Activated naive CD8-positive, alpha-beta T cell treated with anti-CD3 and anti-CD28 coated beads for 36 hours (primary cell): ENCODE results near the gene MAML3. TPM values are rescaled to one million over a fixed set of nuclear protein-coding genes. Genes with fewer than 3 reads are reported as not detected.

Experiments used
- DNase-seq: peaks from one replicate; pipeline ENCODE4 v3.0.0; 2021
- H3K27ac Mint-ChIP-seq: one replicate; pipeline ENCODE4 v1.8.0; 2022; ENCODE audit warnings: mild to moderate bottlenecking, moderate library complexity, mixed read lengths
- H3K27me3 Mint-ChIP-seq: one replicate; pipeline ENCODE4 v1.8.0; 2022; ENCODE audit warnings: mild to moderate bottlenecking, mixed read lengths
- H3K36me3 Mint-ChIP-seq: one replicate; pipeline ENCODE4 v1.8.0; 2021; ENCODE audit warnings: mild to moderate bottlenecking, mixed read lengths
- H3K4me1 Mint-ChIP-seq: one replicate; pipeline ENCODE4 v1.8.0; 2021; ENCODE audit warnings: mixed read lengths
- H3K4me3 Mint-ChIP-seq: one replicate; pipeline ENCODE4 v1.8.0; 2022; ENCODE audit warnings: mild to moderate bottlenecking, moderate library complexity, mixed read lengths
- H3K9me3 Mint-ChIP-seq: one replicate; pipeline ENCODE4 v1.8.0; 2022; ENCODE audit warnings: mixed read lengths
- total RNA-seq, 2 experiments: library from RNA; stranded (reverse); gene quantifications; one replicate each; pipeline ENCODE4 v1.2.3, GENCODE V29; 2021

Gene MAML3
- total RNA-seq, 2 experiments from 2014 or later = 2.1 to 2.3 TPM

DNA sequence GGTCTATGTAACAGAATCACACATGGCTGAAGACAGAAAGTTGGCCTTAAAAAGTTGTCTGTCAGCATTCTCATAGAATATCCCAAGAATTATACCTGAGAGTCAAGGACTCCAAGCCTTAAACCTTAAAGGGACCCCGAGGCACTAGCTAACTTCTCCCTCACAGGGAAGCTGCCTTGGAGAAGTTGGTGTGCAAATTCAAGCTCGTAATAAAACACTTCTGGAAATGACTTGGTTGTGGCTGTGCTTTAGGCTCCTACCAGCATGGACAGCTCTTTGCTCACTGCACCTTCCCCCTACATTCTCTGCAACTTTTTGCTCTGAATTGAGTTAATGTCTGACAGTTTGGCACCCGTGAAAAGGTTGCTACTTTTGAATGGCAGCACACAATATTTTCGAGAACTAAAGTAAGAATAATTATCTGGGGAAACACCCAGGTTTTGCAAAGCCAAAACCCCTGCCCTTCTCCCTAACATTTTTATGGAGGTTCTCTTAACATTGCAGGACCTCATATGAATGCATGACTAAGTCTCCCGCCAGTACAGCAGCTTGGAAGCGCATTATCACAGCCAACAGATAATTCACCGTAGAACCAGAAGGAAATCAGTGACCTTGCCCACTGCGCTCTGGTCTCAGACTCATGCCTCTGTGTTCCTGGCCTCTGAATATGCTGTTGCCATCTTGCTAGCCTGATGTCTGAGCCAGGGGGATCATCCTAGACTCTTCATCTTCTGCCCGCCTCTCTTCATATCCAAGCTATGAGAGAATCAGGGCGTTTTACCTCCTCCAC lies 397.4 kb downstream of the MAML3 start:
- no peak for DNase-seq
- Mint-ChIP-seq H3K36me3 (no peaks in the 10 kb centered on the region), H3K4me3 (no peak overlapping the region), H3K9me3 (no peaks in the 10 kb centered on the region), H3K27ac (no peak overlapping the region), H3K27me3 (no peaks in the 10 kb centered on the region), H3K4me1 (peaks cover 4% of the 10 kb centered on the region)

DNA sequence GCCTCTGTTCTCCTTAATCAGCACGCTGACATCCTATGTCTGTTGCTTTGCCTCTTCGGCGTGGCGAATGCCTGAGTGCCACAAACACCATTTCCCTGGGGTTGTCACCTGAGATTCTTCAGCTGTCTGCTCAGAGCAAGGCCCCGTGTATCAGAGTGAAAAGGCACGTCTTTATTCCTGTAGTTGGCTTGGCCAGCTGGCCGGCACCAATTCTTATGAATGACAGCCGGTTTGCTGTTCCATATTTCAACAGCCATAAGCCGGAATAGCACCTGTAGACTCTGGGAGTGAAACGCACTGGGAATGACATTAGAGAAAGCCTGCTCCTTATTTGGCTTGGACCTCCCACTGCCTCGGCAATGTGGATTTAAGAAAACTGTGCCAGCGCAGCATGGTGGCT lies 399.0 kb downstream of the MAML3 start:
- DNase-seq = no peak
- Mint-ChIP-seq H3K4me1 (peaks cover 11% of the 10 kb centered on the region), H3K4me3 (no peak overlapping the region), H3K27me3 (no peaks in the 10 kb centered on the region), H3K36me3 (no peaks in the 10 kb centered on the region), H3K27ac (no peak overlapping the region), H3K9me3 (no peaks in the 10 kb centered on the region)

DNA sequence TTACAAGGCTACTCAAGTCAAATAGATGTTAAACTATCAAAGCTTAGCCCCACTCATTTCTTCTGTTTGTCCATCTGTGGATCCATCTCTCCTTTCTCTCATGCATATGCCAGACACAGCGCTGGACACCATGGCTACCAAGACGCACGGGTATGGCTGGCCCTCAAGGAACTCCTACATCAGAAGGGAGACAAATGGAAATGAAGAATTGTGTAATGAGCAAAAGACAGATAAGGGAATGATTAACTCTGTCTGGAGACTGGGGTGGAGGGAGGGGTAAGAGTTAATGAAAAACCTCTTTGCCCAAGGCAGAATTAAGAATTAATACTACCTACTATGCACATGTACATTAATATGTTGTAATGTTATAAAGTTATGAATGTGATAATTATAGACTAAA lies 400.3 kb downstream of the MAML3 start:
- Mint-ChIP-seq H3K4me1 (peaks cover 14% of the 10 kb centered on the region), H3K4me3 (no peak overlapping the region), H3K36me3 (no peaks in the 10 kb centered on the region), H3K27me3 (no peaks in the 10 kb centered on the region), H3K9me3 (no peaks in the 10 kb centered on the region), H3K27ac (no peak overlapping the region)
- no peak for DNase-seq

- no peaks in the 10 kb centered on the region for H3K27me3 Mint-ChIP-seq
Observed at GRCh38 chr4:139749835-139750498, 404.0 kb downstream of the MAML3 start.

GRCh38 chr4:139749338-139749737 lies 404.6 kb downstream of the MAML3 start:
- H3K4me1 Mint-ChIP-seq = peaks cover 9% of the 10 kb centered on the region

More at GRCh38 chr4:139749835-139750498, 404.0 kb downstream of the MAML3 start:
- Mint-ChIP-seq H3K4me1 (peaks cover 9% of the 10 kb centered on the region), H3K9me3 (no peaks in the 10 kb centered on the region), H3K4me3 (no peak overlapping the region), H3K27ac (no peak overlapping the region), H3K36me3 (no peaks in the 10 kb centered on the region)
- DNase-seq = no peak

GRCh38 chr4:139746431-139747171 lies 407.4 kb downstream of the MAML3 start:
- Mint-ChIP-seq H3K36me3 (no peaks in the 10 kb centered on the region), H3K27me3 (no peaks in the 10 kb centered on the region), H3K4me1 (peaks cover 9% of the 10 kb centered on the region), H3K27ac (no peak overlapping the region), H3K4me3 (no peak overlapping the region), H3K9me3 (no peaks in the 10 kb centered on the region)
- DNase-seq = no peak

More at GRCh38 chr4:139749338-139749737, 404.6 kb downstream of the MAML3 start:
- no peak for DNase-seq
- H3K4me3 Mint-ChIP-seq = no peak overlapping the region
- H3K27ac Mint-ChIP-seq = no peak overlapping the region
- H3K36me3 Mint-ChIP-seq = no peaks in the 10 kb centered on the region
- H3K27me3 Mint-ChIP-seq = no peaks in the 10 kb centered on the region
- no peaks in the 10 kb centered on the region for H3K9me3 Mint-ChIP-seq

GRCh38 chr4:139745111-139745639 lies 408.8 kb downstream of the MAML3 start:
- no peak overlapping the region for H3K27ac Mint-ChIP-seq
- H3K4me1 Mint-ChIP-seq = peaks cover 2% of the 10 kb centered on the region
- H3K27me3 Mint-ChIP-seq = no peaks in the 10 kb centered on the region
- no peaks in the 10 kb centered on the region for H3K9me3 Mint-ChIP-seq
- DNase-seq = no peak
- no peaks in the 10 kb centered on the region for H3K36me3 Mint-ChIP-seq
- H3K4me3 Mint-ChIP-seq = no peak overlapping the region

- Mint-ChIP-seq H3K27me3 (no peaks in the 10 kb centered on the region), H3K9me3 (no peaks in the 10 kb centered on the region), H3K36me3 (no peaks in the 10 kb centered on the region), H3K27ac (no peak overlapping the region), H3K4me1 (peaks cover under 1% of the 10 kb centered on the region), H3K4me3 (no peak overlapping the region)
- no peak for DNase-seq
Observed at GRCh38 chr4:139744232-139744631, 409.8 kb downstream of the MAML3 start.

DNA sequence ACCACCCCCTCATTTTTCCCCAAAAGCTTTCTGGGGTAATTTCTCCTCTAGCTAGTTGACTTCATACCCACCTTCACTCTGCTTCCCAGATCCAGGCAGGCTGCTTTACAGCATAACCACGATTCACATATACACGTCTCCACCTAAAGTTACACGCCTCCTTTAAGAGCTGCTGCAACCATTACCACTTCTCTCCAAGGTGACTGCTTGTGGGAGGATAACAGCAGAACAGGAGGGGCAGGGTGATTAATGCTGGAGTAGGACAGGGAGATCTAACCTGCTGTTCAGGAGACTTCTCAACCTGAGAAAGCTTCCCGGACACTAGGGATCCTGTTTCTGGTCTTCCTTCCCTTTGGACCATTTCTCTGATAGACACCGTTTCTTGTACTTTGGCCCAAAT lies 411.0 kb downstream of the MAML3 start:
- peaks cover 3% of the 10 kb centered on the region for H3K27me3 Mint-ChIP-seq
- no peaks in the 10 kb centered on the region for H3K4me1 Mint-ChIP-seq
- H3K9me3 Mint-ChIP-seq = no peaks in the 10 kb centered on the region
- H3K27ac Mint-ChIP-seq = no peak overlapping the region
- H3K36me3 Mint-ChIP-seq = no peaks in the 10 kb centered on the region
- H3K4me3 Mint-ChIP-seq = no peak overlapping the region
- DNase-seq = no peak

DNA sequence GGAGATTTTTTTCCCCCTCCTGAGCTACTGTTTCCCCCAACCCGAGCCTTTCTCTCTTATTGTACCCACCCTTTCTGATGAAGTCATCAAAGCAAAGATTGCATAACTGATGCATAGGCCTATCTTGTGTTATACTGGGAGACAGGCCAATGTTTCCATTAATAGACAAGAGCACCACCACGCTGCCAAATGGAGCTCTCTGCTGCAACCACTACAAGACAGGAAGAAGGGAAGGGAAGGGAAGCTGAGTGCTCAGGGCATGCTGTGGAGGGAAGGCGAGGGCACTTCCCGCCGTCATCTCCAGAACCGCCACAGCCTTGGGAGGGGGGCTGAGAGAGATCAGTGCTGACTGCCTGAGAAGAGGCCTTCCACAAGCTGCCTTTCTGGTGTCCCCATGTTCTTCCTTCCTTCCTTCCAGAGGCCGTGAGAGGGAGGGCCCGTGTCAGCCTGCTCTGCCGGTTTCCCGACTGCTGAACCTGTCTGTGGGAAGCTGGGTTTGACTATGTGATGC lies 413.4 kb downstream of the MAML3 start:
- Mint-ChIP-seq H3K4me3 (no peak overlapping the region), H3K27me3 (peaks cover 23% of the 10 kb centered on the region), H3K4me1 (peaks cover 15% of the 10 kb centered on the region), H3K27ac (no peak overlapping the region), H3K36me3 (no peaks in the 10 kb centered on the region), H3K9me3 (no peaks in the 10 kb centered on the region)
- no peak for DNase-seq

- no peak for DNase-seq
- Mint-ChIP-seq H3K27ac (no peak overlapping the region), H3K9me3 (no peaks in the 10 kb centered on the region), H3K27me3 (peaks cover 26% of the 10 kb centered on the region), H3K36me3 (no peaks in the 10 kb centered on the region), H3K4me3 (no peak overlapping the region), H3K4me1 (peaks cover 16% of the 10 kb centered on the region)
Observed at GRCh38 chr4:139740121-139740520, 413.9 kb downstream of the MAML3 start.

GRCh38 chr4:139738846-139739613 lies 415.0 kb downstream of the MAML3 start:
- Mint-ChIP-seq H3K9me3 (no peaks in the 10 kb centered on the region), H3K4me1 (peaks cover 18% of the 10 kb centered on the region), H3K4me3 (no peak overlapping the region), H3K27ac (no peak overlapping the region), H3K27me3 (peaks cover 37% of the 10 kb centered on the region), H3K36me3 (no peaks in the 10 kb centered on the region)
- no peak for DNase-seq

- no peak for DNase-seq
- Mint-ChIP-seq H3K4me3 (no peak overlapping the region), H3K27me3 (peaks cover 45% of the 10 kb centered on the region), H3K4me1 (peaks cover 18% of the 10 kb centered on the region), H3K27ac (no peak overlapping the region), H3K9me3 (no peaks in the 10 kb centered on the region), H3K36me3 (no peaks in the 10 kb centered on the region)
Observed at GRCh38 chr4:139736661-139737060, 417.3 kb downstream of the MAML3 start.

GRCh38 chr4:139736274-139736660 lies 417.7 kb downstream of the MAML3 start:
- peak; percentile 12 for DNase-seq
- Mint-ChIP-seq H3K4me3 (peak overlapping the region; percentile 1), H3K9me3 (no peaks in the 10 kb centered on the region), H3K4me1 (peaks cover 18% of the 10 kb centered on the region), H3K27ac (no peak overlapping the region), H3K36me3 (no peaks in the 10 kb centered on the region), H3K27me3 (peaks cover 45% of the 10 kb centered on the region)
